Embryonic facial prominence (tissue), 1 donor: Measurements from ENCODE around the gene NTM.
A peak's percentile ranks its signal among the peaks of the same experiment; 100 is the strongest.

Experiments used
- DNase-seq: peaks from one replicate; pipeline ENCODE4 v3.0.0-alpha.2; 2016; ENCODE audit errors: extremely low spot score

NTM gene

GRCh38 chr11:132140056-132140455 is 769.6 kb downstream of the NTM start:
- DNase-seq = no peak

- no peak for DNase-seq
These were observed 771.7 kb downstream of the NTM start for GRCh38 chr11:132142121-132142520.

- no peak for DNase-seq
These were observed 772.1 kb downstream of the NTM start for GRCh38 chr11:132142554-132142953.

- no peak for DNase-seq
These were observed 777.0 kb downstream of the NTM start for GRCh38 chr11:132147464-132147863.

- DNase-seq = no peak
These were observed 784.4 kb downstream of the NTM start for GRCh38 chr11:132154781-132155180.

GRCh38 chr11:132158091-132158490 is 787.7 kb downstream of the NTM start:
- no peak for DNase-seq

GRCh38 chr11:132158696-132159095 is 788.3 kb downstream of the NTM start:
- no peak for DNase-seq

- DNase-seq = no peak
These were observed 791.1 kb downstream of the NTM start for GRCh38 chr11:132161403-132162078.

- no peak for DNase-seq
These were observed 798.0 kb downstream of the NTM start for GRCh38 chr11:132168344-132168981.

GRCh38 chr11:132171031-132171430 is 800.6 kb downstream of the NTM start:
- no peak for DNase-seq

- DNase-seq = no peak
These were observed 804.2 kb downstream of the NTM start for GRCh38 chr11:132174362-132175255.

GRCh38 chr11:132177106-132177505 is 806.7 kb downstream of the NTM start:
- peak; percentile 14 for DNase-seq

GRCh38 chr11:132184079-132184478 is 813.7 kb downstream of the NTM start:
- DNase-seq = no peak

GRCh38 chr11:132185726-132186592 is 815.5 kb downstream of the NTM start:
- DNase-seq = no peak

- no peak for DNase-seq
These were observed 816.3 kb downstream of the NTM start for GRCh38 chr11:132186699-132187098.

- DNase-seq = no peak
These were observed 817.0 kb downstream of the NTM start for GRCh38 chr11:132187386-132187785.

- DNase-seq = no peak
These were observed 817.4 kb downstream of the NTM start for GRCh38 chr11:132187814-132188213.

GRCh38 chr11:132196928-132197327 is 826.5 kb downstream of the NTM start:
- no peak for DNase-seq

GRCh38 chr11:132200353-132200936 is 830.0 kb downstream of the NTM start:
- DNase-seq = no peak

GRCh38 chr11:132202621-132203020 is 832.2 kb downstream of the NTM start:
- no peak for DNase-seq

- no peak for DNase-seq
These were observed 834.6 kb downstream of the NTM start for GRCh38 chr11:132205006-132205405.
